Activated naive CD4-positive, alpha-beta T cell (primary cell): ENCODE results near the gene PDZD7.
"Not testable (repeated sequence)": the region's sequence is repeated elsewhere in the genome, so short reads cannot be mapped to it uniquely, and the experiment has no call there.

Experiments used
- DNase-seq, 4 experiments: peaks; one replicate each; lab custom pipeline; 2025; lab: John Stamatoyannopoulos, UW

Gene PDZD7

GRCh38 chr10:101040851-101041250, 9.9 kb upstream of the PDZD7 start:
- no peak for DNase-seq

DNA sequence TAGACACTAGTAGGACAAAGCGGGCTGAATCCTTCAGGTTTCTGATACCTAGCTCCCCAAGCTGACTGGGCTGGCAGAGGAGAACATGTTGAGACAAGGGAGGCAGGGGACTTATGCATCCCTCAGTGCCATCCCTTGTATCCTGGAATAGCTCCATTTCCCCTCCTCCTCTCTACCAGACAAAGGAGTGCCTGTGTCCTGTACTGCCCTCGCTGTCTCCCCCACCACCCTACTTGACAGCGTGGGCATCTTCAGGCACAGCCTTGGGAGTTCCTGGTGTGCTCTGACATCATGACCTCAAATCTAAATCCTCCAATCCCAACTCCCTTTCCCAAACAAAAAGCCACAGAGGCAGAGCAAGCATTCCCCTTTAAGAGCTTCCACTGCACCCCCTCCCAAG, 9.1 kb upstream of the PDZD7 start:
- DNase-seq: no peak

DNA sequence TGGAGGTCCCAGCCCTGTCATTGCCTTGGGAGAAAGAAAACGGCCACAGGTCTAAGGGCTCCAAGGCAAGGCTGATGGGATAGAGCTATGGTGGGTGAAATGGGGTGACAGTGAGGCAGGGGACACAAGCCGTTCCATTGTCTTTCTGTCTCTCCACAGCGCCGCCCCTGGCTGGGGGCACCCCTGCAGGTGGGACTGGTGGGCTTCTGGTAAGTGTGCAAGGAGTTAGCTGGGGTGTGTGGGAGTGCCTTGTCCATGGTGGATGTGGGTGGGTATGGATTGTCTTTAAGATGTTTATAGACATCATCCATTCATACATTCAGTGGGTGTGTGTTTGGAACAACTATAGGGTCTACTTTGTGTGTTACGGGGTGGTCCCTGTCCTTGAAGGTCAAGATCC, 7.6 kb upstream of the PDZD7 start:
- DNase-seq: no peak

DNA sequence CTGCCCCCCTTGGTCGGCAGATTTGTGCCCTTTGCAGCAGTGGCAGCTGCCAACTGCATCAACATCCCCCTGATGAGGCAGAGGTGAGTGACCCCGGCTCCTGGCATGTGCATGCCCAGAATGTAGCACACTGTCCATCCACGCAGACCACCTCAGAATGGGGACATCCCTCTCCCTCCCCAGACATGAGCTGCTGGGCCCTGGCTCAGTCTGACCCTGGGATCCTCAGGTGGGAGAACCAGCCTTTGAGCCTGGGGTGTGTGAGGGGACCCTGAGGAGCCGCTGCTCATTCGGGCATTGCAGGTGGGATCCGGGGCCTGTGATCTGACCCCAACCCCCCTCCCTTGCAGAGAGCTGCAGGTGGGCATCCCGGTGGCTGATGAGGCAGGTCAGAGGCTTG, 5.8 kb upstream of the PDZD7 start:
- no peak for DNase-seq

- no peak for DNase-seq
Measured at GRCh38 chr10:101035916-101036702, 5.2 kb upstream of the PDZD7 start.

DNA sequence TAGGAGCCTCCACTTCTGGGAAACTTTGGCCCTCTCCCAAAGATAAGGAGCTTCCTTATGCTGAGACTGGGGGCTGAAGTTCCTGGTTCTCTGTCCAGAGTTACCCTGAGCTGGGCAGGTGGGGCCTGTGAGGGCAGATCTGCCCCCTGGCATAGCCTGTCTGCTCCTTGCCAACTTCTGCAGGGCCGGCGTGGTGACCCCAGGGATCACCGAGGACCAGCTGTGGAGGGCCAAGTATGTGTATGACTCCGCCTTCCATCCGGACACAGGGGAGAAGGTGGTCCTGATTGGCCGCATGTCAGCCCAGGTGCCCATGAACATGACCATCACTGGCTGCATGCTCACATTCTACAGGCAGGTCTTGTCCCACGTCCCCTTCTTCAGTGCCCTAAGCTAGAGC, 4.4 kb upstream of the PDZD7 start:
- DNase-seq: no peak

GRCh38 chr10:101034404-101034803, 3.5 kb upstream of the PDZD7 start:
- not testable (repeated sequence) for DNase-seq

GRCh38 chr10:101033276-101033675, 2.3 kb upstream of the PDZD7 start:
- no peak for DNase-seq

DNA sequence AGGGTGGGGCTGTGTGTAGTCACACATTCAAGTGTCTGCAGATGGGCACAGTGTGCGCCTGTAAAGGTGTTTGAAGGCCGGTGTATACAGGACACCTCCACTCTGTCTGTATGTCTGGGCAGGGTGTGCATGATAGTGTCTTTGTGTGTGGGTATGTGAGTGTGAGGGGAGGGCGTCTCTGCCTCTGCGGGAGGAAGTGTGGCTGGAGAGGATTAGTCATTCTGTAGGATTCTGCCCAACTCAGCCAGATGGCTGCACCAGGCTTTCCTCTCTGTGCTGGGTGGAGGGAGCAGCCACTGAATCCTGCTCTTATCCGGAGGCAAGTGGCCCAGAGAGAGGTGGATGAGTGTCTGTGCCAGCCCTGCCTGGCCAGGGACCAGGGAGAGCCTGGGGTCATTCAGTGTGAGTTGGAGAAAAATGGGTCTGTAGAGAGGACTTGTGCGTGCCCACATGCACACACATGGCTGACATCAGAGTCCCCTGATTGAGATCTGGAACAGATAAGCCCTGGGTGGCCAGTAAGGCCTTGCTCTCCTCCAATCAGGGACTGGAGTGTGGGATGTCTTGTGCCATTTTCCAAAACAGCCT, 1.8 kb upstream of the PDZD7 start:
- DNase-seq: no peak

DNA sequence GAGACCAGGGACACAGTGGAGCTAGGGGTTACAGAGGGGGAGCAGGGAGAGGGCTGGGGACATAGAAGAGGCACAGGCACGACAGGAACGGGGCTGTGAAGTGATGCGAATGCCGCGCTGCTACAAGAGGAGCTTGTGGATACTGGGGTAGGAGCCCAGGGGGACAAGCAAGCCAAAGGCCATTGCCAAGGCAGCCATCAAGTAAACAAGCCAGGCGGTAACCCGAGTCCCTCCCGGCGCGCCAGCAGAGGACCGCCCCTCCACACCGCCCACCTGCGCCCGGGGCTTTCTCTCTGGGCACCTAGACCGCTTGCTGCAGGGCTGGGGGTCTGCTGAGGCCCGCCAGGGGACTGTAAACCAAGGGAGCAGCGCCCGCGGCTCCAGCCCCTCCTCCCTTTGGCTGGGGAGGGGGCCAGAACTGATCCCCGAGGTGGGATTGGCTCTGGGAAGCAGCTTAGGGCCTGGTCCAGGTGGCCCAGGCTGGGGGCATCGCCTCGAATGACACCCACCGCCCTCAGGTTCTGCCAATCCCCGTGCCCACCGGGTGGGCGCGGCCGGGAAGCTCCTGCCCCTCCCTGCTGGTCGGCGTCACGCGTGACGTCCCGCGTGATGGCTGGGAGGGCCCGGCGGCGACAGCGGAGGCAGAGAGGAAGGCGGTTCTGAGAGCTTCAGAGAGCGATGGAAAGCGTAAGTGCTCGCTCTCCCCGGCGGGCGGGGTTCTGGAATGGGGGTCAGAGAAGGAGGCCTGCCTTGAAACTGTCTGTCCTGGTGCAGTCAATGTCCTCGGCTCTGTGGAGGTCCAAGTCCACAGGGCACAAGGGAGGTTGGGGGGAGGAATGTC, 1.1 kb upstream of the PDZD7 start:
- peak; percentile 33 to 75 (median 56) for DNase-seq

DNA sequence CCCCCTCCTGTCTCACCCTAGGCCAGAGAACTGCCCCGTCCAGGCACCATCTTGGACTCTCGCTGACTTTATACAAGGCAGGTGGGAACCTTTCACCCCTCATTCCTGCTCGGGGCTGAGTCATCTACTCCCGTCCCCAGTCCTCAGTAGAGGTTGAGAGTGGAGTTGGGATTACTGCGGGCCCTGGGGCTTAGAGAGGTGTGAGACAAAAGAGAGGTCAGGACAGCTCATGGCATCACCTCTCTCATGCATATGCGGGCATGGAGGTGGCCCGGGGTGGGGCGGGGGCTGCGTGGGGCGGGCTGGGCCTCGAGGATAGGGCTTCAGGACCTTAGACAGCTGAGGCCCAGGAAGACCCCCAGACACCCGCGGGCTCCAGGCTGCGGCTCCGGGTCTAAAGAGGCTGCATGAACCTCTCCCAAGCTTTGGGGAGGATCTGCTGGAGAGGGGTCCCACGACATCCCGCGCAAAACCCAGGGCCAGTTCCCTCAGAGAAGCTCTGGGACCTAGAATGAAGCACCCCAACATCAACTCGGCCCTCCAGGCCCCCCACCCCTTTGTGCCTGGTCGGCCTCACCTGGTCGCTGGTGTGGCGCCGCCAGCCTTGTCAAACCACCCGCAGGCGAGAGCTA, 317 bp downstream of the PDZD7 start:
- DNase-seq: no peak

DNA sequence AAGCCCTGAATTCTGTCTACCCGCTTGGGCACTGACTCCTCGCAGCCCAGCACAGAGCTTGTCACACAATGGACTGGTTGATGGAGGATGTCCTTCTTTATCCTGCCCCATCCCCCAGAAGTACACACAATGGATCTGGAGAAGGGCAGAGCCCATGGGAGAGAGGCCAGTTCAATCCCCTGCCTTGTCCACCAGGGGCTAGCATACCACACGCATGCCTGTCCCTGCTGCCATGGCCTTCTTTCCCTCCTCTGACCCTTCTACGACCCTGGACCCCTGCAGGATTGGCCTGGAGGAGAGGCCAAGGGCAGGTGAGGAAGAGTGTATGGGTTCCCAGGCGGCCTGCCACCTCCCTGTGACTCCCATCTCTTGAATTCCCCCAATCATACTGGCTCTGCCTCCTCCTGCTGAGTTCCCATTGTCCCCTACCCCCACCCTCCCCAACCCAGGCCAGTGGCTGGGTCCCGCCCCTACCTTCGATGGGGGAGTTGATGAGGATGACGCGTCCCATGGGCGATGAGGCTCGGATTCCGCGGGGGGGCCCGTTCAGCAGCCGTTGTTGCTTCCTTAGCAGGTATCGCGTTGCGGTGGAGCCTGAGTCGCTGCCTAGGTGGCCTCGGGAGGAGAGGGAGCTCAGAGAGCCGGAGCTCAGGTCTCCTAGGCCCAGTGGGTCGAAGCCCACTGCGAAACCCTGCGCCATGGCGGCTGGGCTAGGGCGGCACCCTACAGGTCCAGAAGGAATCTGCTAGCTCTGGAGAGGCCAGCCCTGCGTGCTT, 1.2 kb downstream of the PDZD7 start:
- DNase-seq: no peak

DNA sequence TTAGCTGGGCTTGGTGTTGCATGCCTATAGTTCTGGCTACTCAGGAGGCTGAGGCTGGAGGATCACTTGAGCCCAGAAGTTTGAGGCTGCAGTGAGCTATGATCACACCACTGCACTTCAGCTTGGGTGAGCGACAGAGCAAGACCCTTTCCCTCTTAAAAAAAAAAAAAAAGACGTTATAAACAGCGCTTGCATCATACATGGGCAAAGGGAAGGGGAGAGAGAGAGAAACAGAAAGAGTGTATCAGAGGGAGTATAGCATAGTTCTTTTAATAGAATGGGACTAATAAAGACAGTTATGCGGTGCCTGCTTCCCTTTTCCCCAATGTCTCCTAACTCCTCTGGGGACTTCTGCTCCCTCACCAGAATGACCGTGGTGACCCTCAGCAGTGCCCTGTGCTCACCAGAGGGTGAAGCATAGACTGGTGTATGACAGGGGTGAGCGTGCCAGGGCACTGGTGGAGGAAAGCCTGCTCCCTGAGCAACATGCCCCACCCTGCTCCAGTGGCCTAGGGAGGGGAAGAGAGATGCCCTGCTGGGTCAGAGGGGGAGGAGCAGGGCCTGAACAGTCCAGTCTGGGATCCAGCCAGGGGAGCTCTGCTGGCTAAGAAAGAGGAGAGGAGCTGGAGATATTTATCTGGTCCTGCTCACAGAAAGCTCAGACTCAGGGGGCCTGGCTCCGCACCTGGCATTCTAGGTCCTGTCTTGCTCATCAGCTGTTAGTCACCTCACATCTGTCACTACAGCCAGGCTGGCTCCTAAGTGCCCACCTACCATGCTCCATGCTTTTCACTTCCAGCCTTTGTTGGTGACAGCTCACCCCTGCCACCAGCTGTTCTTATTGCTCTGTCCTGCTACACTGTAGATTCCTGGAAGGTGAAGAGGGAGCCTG, 2.2 kb downstream of the PDZD7 start:
- DNase-seq: no peak

- DNase-seq: no peak
Measured at GRCh38 chr10:101027106-101027720, 3.7 kb downstream of the PDZD7 start.

DNA sequence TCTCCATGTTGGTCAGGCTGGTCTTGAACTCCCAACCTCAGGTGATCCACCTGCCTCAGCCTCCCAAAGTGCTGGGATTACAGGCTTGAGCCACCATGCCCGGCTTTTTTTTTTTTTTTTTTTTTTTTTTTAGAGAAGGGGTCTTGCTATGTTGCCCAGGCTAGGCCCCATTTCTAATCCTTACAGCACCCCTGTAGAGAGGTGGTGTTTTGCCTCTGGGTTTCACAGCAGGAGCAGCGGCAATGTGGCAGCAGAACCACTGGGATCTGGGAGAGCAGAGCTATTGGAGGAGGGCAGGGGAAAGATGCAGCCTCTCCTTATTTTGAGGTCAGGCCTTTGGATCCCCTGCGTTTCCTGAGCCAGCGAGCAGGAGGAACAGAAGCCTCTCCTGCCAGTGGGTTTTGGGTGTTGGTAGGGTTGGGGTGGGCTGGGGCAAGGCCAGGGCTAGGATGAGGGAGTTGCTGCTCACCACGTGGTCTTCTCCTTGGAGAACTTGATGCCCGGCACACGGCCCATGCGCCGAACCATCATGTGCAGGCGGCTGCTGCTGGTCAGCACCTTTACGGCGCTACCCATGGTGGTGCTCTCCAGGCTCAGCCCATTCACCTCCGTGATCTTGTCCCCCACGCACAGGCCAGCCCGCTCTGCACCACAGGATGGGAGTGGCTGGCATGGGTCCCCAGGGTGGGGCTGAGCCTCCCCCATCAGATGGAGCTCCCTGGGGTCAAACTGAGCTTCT, 7.8 kb downstream of the PDZD7 start:
- DNase-seq: no peak

- no peak for DNase-seq
Measured at GRCh38 chr10:101021692-101022251, 9.2 kb downstream of the PDZD7 start.

- no peak for DNase-seq
Measured at GRCh38 chr10:101021239-101021638, 9.7 kb downstream of the PDZD7 start.

GRCh38 chr10:101020427-101021075, 10.4 kb downstream of the PDZD7 start:
- no peak for DNase-seq

GRCh38 chr10:101019440-101019703, 11.6 kb downstream of the PDZD7 start:
- DNase-seq: no peak
